ENCODE data around the gene DRD2.

DRD2 gene

DNA sequence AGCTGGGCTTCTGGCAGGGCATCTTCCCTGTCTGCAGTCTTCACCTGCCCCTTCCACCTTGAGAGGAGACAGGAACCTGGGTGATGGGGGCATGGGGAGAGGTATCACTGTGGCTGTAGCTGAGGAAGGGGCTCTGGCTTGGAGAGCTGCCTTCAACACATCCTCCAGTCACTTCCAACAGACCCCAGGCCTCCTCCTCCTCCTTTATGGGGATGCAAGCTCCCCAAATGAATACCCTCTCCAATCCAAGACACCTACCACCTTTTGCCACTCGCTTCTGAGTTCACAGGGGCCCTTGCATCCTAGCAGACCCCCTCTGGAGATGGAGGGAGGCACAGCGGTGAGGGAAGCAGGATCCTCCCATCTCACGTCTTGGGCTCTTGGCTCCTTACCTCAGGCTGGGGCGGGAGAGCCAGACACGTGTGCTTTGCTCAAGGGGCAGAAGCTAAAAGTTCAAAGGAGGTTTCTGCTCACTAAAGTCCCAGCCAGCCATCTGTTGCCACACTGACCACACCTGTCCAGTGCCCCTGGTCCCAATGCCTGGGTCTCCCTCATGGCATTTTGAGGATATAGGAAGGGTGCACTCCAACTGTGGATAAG, 74.5 kb downstream of the DRD2 start:
- no peak for DNase-seq (ENCODE audit: low spot score)

DNA sequence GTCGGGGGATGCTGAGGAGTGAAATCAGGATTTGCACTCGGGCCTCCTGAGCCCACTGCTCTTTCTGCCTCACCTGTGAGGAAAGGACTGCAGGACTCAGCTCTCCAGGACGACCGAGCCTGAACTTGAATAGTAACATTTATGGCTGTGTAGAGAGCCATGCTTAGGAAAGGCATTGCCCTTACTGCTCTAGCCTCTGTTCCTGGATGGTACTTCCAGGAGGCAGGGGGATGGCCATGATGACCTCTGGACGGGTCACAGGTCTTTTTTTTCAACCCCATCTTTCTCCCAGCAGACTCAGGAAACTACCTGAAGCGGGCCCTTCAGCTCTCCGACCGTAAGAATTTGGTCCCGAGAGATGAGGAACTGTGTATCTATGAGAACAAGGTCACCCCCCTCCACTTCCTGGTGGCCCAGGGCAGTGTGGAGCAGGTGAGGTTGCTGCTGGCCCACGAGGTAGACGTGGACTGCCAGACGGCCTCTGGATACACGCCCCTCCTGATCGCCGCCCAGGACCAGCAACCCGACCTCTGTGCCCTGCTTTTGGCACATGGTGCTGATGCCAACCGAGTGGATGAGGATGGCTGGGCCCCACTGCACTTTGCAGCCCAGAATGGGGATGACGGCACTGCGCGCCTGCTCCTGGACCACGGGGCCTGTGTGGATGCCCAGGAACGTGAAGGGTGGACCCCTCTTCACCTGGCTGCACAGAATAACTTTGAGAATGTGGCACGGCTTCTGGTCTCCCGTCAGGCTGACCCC, 76.3 kb downstream of the DRD2 start:
- DNase-seq (ENCODE audit: low spot score): no peak

DNA sequence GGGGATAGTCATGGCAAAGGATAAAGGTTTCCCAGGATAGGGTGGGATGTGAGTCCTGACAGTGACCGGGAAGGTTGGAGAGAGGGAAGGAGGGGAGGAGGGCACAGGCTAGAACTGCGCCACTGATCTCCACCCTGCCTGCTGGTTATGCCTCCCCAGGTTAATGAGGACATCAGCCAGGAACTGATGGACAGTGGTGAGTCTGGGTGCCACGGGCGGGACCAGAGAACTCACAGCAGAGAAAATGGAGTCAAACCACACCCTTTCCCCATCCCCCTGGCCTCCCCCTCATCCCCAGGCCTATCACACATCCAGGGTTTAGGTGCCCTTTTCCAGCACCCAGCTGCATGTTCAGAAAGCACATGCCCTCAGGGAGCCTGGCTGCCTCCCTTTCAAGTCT, 77.4 kb downstream of the DRD2 start:
- no peak for DNase-seq (ENCODE audit: low spot score)

DNA sequence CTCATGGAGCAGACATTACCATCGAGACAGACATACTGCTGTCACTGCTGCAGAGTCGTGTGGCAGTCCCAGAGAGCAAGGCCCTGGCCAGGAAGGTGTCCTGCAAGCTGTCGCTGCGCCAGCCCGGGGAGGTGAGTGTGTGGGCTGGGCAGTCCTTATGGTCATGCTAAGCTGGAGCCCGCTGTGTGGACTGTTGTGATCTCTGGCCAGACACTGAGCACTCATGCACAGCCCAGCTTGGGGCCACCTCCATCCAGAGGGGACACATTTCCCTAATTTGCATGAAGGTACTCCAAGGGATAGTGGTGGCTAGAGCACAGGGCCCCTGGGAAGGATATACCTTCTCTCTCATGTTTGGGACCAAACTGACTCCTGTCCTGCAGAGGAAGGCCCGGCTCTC, 78.0 kb downstream of the DRD2 start:
- DNase-seq (ENCODE audit: low spot score): no peak

DNA sequence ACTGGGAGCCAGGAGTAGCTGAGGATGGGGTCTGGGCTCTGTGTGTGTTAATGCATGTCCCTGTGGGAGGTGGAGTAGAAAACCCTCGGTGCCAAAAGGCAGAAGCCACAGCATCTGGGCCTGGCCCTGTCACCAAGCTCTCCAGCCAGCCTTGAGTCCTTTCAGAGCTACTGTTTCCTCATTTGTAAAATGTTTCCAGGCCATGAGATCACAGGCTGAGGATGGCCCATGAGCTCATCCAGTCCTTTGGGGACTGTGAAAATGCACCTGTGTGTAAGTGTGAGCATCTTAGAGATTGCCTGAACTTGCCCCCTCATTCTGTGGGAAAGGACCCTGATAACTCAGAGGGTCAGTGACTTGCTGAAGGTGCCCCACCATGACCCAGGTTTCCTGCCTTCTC, 78.5 kb downstream of the DRD2 start:
- no peak for DNase-seq (ENCODE audit: low spot score)

DNA sequence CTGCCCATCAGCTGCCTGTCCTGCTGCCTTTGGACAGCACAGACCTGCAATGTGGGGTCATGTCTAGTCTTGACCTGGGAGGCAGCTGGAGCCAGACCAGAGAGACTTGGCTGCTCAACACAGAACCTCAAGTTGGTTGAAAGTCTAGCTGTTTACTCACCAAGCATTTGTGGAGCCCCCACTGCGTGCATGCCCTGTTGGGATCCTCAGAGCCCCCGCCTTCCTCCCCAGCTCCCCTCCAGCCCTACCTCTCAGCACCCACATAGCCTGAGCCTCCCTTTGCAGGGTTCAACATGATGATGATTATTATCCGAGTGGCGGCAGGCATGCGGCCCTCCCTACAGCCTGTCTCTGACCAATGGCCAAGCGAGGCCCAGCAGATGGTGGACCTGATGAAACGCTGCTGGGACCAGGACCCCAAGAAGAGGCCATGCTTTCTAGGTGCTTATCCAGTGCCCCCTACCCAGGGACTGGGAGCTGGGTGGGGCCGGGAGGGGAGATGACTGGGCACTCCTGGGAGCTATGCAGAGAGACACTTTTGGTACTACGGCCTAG, 79.3 kb downstream of the DRD2 start:
- DNase-seq (ENCODE audit: low spot score): no peak

DNA sequence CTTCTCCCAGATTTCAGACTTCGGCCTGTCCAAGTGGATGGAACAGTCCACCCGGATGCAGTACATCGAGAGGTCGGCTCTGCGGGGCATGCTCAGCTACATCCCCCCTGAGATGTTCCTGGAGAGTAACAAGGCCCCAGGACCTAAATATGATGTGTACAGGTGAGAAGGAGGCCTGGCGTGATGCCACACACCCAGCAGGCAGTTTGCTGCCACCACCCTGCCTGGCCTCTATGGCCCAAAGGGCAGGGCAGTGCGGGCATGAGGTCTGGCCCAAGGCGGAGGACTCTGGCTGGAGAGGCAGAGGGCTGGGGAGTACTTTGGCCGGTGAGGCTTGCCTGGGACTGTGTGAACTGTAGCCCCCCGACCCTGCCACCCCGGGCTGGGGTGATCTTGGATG, 80.3 kb downstream of the DRD2 start:
- no peak for DNase-seq (ENCODE audit: low spot score)

DNA sequence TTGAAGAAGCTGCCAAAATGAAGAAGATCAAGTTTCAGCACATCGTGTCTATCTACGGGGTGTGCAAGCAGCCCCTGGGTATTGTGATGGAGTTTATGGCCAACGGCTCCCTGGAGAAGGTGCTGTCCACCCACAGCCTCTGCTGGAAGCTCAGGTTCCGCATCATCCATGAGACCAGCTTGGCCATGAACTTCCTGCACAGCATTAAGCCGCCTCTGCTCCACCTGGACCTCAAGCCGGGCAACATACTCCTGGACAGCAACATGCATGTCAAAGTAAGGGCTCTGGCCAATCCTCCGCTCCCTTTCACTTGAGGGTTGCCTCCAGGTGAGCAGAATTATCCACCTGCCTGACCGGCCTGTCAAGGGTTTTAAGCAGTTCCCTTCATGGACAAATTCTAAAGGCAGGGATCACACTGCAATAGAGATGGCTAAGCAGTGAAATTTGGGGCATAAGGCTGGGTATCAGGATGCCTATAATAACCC, 81.7 kb downstream of the DRD2 start:
- DNase-seq (ENCODE audit: low spot score): no peak

DNA sequence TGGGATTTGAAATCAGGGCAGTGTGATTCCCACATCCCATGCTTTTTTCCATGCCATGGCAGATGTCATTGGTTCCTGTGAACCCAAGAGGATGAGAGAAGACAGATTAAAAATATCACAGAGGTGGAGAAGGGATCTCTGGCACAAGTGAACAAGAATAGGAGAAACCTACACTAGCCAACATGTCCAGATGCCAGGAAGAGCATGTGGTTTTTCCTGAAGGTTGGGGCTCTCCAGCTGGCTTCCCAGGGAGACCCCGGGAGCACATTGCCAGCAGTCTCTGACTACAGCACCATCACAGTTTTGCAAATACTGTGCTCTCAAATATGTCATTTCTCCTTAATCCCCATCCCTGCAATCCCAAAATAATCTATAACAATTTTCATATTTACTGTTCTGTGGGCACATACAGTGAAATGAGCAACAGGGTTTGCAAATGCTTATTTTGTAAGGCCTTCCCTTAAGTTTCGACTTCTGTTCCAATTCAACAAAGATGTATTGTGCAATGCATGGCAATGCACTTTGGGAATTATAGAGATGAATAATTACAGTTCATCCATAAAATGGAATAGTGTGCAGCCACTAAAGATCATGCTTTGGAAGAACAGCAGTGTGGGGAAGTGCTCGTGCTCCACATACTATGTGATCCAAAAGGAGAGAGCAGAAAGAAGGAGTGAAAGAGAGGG, 82.8 kb downstream of the DRD2 start:
- DNase-seq (ENCODE audit: low spot score): no peak

DNA sequence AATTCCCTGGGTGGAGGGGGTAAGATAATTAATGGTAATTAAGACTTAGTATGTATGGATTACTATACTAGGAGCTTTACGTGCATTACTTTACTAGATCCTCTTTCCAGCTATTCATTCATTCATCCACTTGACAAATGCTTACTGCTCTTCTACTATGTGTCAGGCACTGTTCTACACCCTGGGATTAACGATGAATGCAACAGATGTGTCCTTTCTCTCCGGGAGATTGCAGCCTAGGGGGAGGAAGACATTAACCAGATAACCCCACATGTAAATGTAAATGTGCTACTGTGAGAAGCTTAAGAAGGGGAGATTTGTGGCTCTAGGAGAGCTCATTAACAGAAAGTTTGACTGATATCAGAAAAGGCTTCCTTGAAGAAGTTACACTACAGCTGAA, 85.9 kb downstream of the DRD2 start:
- DNase-seq (ENCODE audit: low spot score): no peak

DNA sequence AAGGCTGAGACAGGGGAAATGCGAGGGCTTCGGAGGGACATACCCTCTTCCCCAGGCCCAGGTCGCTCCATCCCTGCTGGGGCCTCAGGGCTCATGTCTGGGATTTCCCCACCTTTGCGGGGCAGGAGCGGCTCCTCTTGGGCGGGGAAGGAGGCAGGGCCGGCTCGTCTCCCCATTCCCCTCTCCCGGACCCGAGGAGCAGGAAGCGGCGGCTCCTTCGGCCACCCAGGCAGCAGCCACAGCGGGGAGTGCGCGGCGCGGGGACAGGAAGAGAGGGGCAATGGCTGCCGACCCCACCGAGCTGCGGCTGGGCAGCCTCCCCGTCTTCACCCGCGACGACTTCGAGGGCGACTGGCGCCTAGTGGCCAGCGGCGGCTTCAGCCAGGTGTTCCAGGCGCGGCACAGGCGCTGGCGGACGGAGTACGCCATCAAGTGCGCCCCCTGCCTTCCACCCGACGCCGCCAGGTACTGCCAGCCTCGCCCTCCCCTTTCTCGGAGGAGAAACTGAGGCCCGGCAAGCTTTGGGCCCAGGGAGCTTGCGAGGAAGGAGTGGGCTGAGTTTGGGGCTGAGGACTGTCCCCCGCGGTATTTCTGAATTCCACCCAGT, 87.5 kb downstream of the DRD2 start, which contains the start of gene ANKK1:
TSS of gene ANKK1 (plus strand) at position 175 of the 607 bp plus-strand sequence. CDS start at position 281, 106 bp downstream.
- no peak for DNase-seq (ENCODE audit: low spot score)

DNA sequence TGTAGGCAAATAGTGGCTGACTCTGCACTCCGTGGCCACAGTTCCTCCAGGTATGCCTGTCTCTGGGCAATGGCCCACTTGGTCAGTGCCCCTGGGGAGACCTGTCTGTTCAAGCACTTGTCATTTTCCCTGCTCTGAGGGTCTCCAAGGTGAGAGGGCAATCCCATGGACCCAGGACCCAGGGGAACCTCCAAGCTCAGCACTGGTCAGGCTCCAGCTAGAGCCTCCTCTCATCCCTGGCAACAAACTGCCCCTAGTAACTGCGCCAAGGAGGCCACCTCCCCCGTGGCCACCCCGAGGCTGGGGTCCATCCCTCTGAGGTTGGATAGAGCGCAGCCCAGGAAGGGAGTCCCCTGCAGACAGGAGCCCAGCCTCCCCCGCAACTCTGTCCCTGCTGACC, 88.3 kb downstream of the DRD2 start:
- no peak for DNase-seq (ENCODE audit: low spot score)

DNA sequence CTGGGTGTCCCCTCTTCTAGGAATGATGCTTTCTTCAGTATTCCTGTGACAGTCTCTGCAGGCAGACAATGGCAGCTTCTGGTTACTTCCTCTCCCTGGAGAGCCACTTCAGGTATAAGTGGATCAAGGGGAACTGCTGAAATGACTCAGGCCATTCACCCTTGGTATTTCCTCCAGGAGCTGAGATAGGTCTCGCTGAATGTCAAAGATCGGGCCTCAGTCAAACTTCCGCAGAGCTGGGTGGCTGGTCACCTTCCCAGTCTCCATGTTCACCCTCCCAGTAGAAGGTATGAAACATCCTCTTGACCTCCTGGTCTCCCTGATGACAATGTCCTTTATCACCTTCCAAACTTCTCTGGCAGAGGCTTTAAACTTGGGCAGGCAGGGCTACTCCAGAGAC, 89.4 kb downstream of the DRD2 start:
- DNase-seq (ENCODE audit: low spot score): no peak

DNA sequence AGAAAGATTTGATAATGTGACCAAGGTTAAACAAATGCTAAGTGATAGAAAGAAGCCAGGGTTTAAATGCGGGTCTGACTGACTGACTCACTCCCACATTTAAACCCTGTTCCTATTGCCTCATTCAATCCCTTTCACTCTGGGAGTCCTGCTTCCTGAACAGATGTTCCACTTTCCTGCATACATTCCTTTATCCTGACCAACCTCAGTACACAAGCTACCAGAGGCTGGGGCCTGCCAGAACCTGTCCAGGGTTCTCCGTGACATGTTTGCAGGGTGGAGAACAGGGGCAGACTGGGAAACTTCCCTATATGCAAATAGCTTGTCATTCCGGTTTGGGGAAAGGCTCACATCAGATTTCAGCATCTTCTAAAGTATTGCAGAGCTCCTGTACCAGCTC, 90.6 kb downstream of the DRD2 start:
- DNase-seq (ENCODE audit: low spot score): no peak

DNA sequence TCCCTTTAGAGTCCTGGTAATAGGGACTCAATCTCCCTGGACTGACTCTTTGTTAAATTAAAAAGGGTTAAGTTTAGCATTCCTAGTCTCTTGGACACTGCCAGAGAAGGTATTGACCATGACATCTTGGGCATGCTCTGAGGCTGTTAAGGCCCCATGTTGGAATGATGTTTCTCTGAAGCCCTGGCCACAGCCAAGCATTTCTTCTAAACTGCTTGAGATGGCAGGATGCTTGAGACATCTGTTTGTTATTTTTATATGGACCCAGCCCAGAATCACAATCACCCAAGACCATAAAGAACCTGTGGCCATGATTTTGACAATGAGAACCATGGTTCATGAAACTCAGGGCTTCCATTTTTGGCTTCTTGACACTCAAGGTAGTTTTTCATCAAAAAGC, 93.1 kb downstream of the DRD2 start:
- DNase-seq (ENCODE audit: low spot score): no peak

DNA sequence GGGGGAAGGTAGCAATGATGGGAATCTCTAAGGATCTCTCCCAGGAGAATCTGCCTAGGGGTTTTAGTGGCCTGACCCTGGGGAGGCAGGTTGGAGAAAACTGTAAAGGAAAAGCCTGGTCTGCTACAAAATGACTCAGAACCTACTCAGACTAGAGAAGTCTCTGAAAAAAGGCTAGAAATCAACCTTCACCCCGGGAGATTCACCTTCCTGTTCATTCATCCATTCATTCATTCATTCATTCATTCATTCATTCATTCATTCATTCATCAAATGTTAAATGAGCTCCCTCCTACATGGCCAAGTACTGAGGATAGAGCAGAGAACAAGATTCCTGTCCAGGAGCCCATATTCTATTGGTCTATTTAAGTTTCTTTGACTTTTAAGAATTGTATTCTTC, 96.5 kb downstream of the DRD2 start:
- DNase-seq (ENCODE audit: low spot score): no peak

DNA sequence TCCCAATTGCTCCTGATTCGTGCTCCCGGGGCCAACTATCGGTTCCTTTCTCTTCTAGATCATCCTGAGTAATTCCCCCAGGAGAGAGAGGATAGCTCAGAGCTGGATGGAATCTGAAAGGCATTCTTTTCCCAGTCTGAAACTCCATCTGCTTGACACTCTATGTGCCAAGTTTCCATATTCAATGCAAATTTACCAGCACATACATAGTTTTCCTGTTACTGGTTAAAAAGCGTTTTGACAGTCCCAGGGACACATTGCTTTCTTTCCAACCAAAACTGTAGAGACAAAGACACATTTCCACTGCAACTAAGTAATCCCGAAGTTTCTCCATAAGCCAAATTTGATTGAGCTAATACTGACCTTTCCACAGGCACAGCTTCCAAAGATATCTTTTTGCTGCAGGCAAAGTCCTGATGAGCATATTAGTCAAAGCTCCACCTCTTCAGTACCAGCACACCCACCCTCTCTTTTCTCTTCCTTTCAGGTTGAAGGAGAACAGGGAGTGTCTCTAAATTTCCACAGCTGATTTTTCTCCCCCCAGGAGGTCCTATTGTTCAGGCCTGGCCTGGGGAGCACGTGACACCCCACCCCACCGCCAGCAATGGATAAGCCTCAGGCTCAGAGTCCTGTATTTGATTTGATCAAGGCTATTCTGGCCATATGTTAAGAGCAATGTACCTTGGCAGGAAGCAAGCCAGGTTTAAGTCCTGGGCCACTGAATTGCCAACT, 97.4 kb downstream of the DRD2 start:
- DNase-seq (ENCODE audit: low spot score): no peak

DNA sequence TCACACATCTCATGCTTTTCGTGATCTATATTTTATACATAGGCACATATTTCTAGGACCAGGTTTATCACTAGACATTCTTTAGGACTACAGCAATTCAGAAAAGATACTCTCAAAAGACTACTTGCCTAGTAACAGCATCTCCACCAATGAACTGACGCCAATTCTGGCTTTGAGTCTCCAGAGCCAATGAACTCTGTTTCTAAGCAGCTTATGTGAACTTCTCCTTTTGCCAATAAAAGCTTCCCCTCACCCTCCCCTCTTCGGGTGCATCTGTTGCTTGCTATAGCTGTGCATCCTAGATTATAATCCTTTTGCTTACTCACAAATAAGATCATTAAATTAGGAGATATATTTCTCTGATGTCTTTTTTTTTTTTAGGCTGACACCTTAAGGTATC, 99.0 kb downstream of the DRD2 start:
- DNase-seq (ENCODE audit: low spot score): no peak

DNA sequence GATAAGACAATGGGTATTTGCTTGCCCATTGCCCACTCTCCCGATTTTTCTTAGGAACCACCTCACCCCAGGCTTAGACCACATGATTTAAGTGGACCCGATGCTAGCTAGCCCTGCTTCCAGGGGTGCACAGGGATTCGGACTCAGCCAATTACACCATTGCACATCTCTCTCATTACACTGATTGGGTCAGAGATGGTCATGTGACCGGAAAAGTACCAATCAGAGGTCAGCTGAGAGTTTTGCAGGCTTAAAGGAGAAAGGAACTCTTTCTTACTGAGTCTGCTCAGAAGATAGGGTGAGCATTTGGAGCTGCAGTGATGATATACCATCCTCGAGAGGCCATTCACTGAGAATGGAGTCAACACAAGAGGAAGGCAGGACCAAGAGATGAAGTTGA, 99.8 kb downstream of the DRD2 start:
- no peak for DNase-seq (ENCODE audit: low spot score)

DNA sequence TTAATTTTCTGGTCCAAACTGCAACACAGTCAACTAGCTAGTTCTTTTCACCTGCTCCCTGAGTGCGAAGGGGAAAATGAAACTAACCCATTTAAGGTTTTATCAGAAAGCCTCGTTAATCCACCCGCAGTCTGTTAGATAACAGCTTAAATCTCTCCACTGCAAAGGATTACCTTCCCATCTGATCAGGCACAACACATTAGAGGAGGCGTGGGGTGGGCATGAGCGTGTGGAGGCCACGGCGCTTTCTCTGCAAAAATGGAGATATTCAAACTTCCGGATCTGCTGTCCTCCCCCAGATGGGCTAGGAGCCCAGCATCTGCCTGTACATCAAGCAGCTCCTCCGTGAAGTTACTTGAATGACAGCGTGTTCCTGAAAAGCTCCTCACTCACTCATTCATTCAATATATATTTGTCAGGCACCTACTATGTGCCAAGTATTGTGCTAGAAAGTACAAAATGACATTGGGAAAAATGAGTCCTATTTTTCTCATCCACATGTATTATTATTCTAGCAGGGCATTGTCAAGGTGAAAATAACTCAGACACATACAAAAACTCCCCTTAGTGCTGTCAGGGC, 101.1 kb downstream of the DRD2 start:
- no peak for DNase-seq (ENCODE audit: low spot score)

DNA sequence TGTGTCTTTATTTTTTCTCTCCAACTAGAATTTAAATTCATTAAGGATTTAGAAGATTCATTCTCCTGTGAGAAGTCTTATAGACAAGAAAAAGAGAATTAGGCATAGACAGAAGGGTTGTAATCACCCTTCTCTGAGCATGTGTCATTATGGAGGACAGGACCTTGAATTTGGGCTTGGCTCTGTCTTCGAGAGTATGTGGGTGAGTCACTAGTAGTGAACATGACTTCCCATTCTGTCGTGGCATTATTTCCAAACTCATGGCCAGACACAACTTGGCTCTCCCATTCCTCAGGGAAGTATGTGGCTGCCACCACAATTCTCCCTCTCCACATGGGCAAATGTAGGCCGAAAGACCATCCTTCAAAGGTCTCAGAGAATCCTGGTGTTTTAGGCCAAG, 101.9 kb downstream of the DRD2 start:
- DNase-seq (ENCODE audit: low spot score): no peak
